ENCODE measurements around the gene ZFP36L2.

GRCh38 chr2:43185146-43185545, 41.3 kb downstream of the ZFP36L2 start:
- TF ChIP-seq RCOR1 (conservative IDR thresholded peaks at IDR 0.05; ENCODE audit: low read depth, low read length) (no peak), JUND (IDR thresholded peaks at IDR 0.05; ENCODE audit: low read depth, low read length) (no peak), CTCF (IDR thresholded peaks at IDR 0.05 in 2 of 3, conservative IDR thresholded peaks at IDR 0.05 in 1 of 3; ENCODE audit: control insufficient read depth in 2 of 3, extremely low read depth in 1 of 3, insufficient read depth in 1 of 3, low read depth in 3 of 3, low read length in 3 of 3) (no peak), POLR2AphosphoS5 (IDR thresholded peaks at IDR 0.05; ENCODE audit: low read length) (no peak)
